Kidney epithelial cell (primary cell): ENCODE data around the gene CDKAL1. TPM values are rescaled to one million over a fixed set of nuclear protein-coding genes. Genes with fewer than 3 reads are reported as not detected.

ENCODE experiments used
- DNase-seq: peaks from one replicate; pipeline ENCODE4 v3.0.0-alpha.2; 2010; ENCODE audit warnings: low read depth
- H3K27me3 ChIP-seq: 2 replicates; pipeline ENCODE4 v1.6.0; 2011; ENCODE audit warnings: low read length; ENCODE audit not compliant: control insufficient read depth, insufficient read depth
- H3K36me3 ChIP-seq: 2 replicates; pipeline ENCODE4 v1.5.1; 2011; ENCODE audit warnings: low read length; ENCODE audit not compliant: control insufficient read depth, insufficient read depth
- H3K4me3 ChIP-seq: 2 replicates; pipeline ENCODE4 v1.5.1; 2011; ENCODE audit warnings: low read depth, mild to moderate bottlenecking, control low read depth, low read length
- total RNA-seq: library from RNA; depleted of rRNA; stranded (reverse); fragments of >200 nt; gene quantifications from 2 replicates; pipeline ENCODE4 v1.2.3, GENCODE V29; 2015
- TF ChIP-seq, protein P1 (sequence below): IDR thresholded peaks from 2 replicates; pipeline ENCODE4 v1.5.1; 2011; ENCODE audit warnings: mild to moderate bottlenecking, moderate library complexity, low read length, control low read depth, inconsistent platforms; ENCODE audit not compliant: insufficient read depth, poor library complexity, severe bottlenecking

The CDKAL1 gene
- total RNA-seq, 1 donor from 2014 or later = 15.0 TPM

DNA sequence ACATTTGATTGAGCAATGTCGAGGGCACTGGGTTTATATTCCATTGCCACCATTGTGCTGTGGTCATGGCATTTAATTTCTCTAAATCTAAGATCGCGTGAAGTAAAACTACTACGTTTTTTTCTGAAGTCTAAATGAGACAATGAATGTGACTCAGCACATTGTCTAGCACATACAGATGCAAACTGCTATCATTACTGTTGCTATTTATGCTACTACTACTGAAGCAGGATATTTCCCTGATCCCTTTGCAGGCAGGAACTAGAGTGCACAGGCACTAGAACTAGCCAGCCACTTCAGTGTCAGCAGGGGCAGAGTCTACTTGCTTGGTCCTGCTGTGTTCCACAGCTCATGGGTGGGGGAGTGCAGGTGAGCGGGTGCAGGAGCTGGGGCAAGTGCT lies 449.7 kb downstream of the CDKAL1 start:
- Histone ChIP-seq H3K36me3 (no peaks in the 10 kb centered on the region), H3K4me3 (no peak overlapping the region), H3K27me3 (no peaks in the 10 kb centered on the region)
- TF ChIP-seq, protein P1, sequence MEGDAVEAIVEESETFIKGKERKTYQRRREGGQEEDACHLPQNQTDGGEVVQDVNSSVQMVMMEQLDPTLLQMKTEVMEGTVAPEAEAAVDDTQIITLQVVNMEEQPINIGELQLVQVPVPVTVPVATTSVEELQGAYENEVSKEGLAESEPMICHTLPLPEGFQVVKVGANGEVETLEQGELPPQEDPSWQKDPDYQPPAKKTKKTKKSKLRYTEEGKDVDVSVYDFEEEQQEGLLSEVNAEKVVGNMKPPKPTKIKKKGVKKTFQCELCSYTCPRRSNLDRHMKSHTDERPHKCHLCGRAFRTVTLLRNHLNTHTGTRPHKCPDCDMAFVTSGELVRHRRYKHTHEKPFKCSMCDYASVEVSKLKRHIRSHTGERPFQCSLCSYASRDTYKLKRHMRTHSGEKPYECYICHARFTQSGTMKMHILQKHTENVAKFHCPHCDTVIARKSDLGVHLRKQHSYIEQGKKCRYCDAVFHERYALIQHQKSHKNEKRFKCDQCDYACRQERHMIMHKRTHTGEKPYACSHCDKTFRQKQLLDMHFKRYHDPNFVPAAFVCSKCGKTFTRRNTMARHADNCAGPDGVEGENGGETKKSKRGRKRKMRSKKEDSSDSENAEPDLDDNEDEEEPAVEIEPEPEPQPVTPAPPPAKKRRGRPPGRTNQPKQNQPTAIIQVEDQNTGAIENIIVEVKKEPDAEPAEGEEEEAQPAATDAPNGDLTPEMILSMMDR = no peak
- no peak for DNase-seq

DNA sequence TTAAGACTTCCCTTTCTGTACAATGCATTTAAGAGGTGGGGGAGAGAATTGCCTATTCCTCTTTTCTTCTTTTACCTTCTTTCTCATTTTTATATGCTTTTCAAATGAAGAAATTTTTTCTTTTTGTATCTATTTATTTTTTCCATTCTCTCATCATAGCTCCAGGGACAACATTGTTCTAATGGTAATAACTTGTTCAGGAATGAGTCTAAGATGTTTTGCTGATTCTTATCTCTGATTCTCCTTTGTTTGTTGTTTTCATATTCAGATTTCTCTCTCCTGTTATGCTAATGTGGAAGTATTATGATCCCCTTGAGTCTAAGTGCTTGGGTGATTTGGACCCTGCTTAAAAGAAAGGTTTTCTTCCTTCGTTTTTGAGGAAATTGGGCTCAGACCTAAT lies 451.6 kb downstream of the CDKAL1 start:
- Histone ChIP-seq H3K36me3 (no peaks in the 10 kb centered on the region), H3K4me3 (no peak overlapping the region), H3K27me3 (no peaks in the 10 kb centered on the region)
- TF ChIP-seq, protein P1 = no peak
- no peak for DNase-seq

DNA sequence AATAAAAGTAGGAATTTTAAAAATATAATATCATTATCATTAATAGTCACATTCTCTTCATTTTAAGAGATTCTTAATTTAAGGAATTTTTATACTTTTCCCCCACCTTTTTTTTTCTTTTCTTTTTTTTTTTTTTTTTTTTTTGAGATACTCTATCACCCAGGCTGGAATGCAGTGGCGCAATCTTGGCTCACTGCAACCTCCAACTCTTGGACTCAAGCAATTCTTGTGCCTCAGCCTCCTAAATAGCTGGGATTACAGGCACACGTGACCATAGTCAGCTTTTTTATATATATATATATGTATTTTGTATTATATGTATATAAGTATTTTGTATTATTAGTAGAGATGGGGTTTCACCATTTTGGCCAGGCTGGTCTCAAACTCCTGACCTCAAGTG lies 457.7 kb downstream of the CDKAL1 start:
- DNase-seq = no peak
- Histone ChIP-seq H3K36me3 (no peaks in the 10 kb centered on the region), H3K27me3 (no peaks in the 10 kb centered on the region), H3K4me3 (no peak overlapping the region)
- TF ChIP-seq, protein P1 = no peak

DNA sequence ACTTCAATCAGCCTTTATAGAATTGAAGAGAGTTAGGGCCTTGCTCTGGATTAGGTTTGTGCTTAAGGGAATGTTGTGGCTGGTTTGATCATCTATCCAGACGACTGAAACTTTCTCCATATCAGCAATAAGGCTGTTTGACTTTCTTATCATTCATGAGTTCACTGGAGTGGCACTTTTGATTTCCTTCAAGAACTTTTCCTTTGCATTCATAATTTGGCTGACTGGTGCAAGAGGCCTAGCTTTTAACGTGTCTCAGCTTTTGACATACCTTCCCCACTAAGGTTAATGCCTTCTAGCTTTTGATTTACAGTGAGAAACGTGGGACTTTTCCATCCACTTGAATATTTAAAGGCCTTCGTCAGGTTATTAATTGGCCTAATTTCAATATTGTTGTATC lies 461.8 kb downstream of the CDKAL1 start:
- TF ChIP-seq, protein P1 = no peak
- DNase-seq = no peak
- Histone ChIP-seq H3K27me3 (no peaks in the 10 kb centered on the region), H3K4me3 (no peak overlapping the region), H3K36me3 (no peaks in the 10 kb centered on the region)

DNA sequence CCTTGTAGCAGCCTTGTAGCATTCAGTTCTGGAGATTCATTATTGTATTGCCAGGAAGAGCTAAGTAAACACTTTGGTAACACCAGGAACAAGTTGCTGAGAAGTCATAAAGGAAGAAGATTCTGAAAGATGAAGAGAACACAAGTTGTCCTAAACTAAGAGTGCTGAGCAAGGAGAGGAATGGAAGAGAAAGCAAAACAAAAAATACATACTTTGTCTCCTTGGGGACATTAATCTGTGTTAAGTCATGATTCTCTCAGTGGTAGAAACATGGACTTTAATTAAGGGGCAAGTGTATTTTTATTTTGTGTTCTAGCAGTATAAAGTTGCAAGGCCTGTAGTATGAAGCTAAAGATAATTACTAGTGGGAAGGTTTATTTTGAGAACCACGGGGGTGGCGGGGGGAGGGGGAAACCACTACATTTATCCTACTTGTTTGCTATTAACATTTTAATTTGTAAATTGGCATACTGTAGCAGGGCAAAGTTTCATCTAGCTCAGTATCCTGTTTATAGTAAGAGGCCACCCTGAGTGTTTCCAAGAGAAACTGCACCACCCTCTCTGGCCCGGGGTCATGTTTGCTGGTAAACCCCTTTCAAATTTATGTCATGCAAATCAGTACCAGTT lies 463.0 kb downstream of the CDKAL1 start:
- TF ChIP-seq, protein P1 = no peak
- DNase-seq = no peak

DNA sequence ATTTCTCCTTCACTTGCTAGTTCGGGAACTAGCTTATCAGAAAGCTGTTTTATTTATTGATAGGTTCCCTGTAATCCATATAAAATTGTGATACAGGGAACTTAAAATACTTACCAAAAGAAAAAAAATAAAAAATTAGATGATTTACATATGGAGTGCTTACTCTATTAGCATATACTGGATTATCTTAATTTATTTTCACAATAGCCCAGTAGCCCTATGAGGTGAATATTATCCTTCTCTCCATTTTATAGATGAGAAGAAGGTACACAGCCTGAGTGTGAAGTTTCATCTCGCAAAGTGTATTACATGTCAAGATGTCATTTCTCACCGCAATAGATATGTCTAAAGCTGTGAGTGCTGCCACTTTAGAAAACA lies 463.5 kb downstream of the CDKAL1 start:
- Histone ChIP-seq H3K27me3 (no peaks in the 10 kb centered on the region), H3K36me3 (no peaks in the 10 kb centered on the region), H3K4me3 (no peak overlapping the region)
- no peak for DNase-seq
- TF ChIP-seq, protein P1 = no peak

More for the DNA sequence above, 463.0 kb downstream of the CDKAL1 start:
- no peak overlapping the region for H3K4me3 ChIP-seq
- no peaks in the 10 kb centered on the region for H3K27me3 ChIP-seq
- H3K36me3 ChIP-seq = no peaks in the 10 kb centered on the region
